SK-N-SH (cell line): ENCODE measurements around the gene SH3RF1. TPM values are rescaled to one million over a fixed set of nuclear protein-coding genes. Genes with fewer than 3 reads are reported as not detected.

Experiments
- CTCF ChIA-PET: fragments of 300-600, 350-600 bp; formaldehyde crosslinking; extraction: SDS; loops from one replicate; lab custom pipeline; 2021; lab: Yijun Ruan, JAX
- POLR2A ChIA-PET: fragments of 350-600 bp; sonication (Branson Sonifier 250); formaldehyde crosslinking; extraction: SDS; loops from one replicate; lab custom pipeline; 2020; ENCODE audit warnings: antibody characterized with exemption, inconsistent platforms; lab: Yijun Ruan, JAX
- DNase-seq: peaks from one replicate; pipeline ENCODE4 v3.0.0; 2012
- H2AFZ ChIP-seq: fragments of 200-600 bp; sonication (generic); 2 replicates; pipeline ENCODE4 v1.8.1; 2016; ENCODE audit warnings: antibody characterized with exemption, mild to moderate bottlenecking, low read depth
- H3F3A ChIP-seq: fragments of 200-600 bp; sonication (generic); replicated peaks from 2 replicates; pipeline ENCODE3; 2016; ENCODE audit warnings: antibody characterized with exemption, mild to moderate bottlenecking; ENCODE audit not compliant: insufficient read depth
- H3K27ac ChIP-seq, 2 experiments: fragments of 200-500 bp in 1 of 2; fragments of 200-600 bp in 1 of 2; sonication (Bioruptor generic) in 1 of 2; sonication (generic), shearing (Covaris generic) in 1 of 2; 2 replicates each; pipeline versions ENCODE4 v1.5.1 to v1.6.1; 2014 to 2016; ENCODE audit warnings: low read depth in 2 of 2, inconsistent platforms in 1 of 2, low read length in 1 of 2, mild to moderate bottlenecking in 1 of 2, mixed read lengths in 1 of 2
- H3K27me3 ChIP-seq: fragments of 200-600 bp; sonication (generic), shearing (Covaris generic); 2 replicates; pipeline ENCODE4 v1.6.1; 2016; ENCODE audit warnings: mixed run types; ENCODE audit not compliant: insufficient read depth
- H3K36me3 ChIP-seq, 2 experiments: fragments of 200-500 bp in 1 of 2; fragments of 200-600 bp in 1 of 2; sonication (Bioruptor generic) in 1 of 2; sonication (generic) in 1 of 2; replicated peaks in 1 of 2; 2 replicates each; pipeline versions ENCODE3 to v1.5.1; 2014 to 2016; ENCODE audit warnings: low read length in 1 of 2, mild to moderate bottlenecking in 1 of 2; ENCODE audit not compliant: insufficient read depth in 2 of 2, control insufficient read depth in 1 of 2
- H3K4me1 ChIP-seq, 2 experiments: fragments of 200-500 bp in 1 of 2; fragments of 200-600 bp in 1 of 2; sonication (Bioruptor generic) in 1 of 2; sonication (generic), shearing (Covaris generic) in 1 of 2; 2 replicates each; pipeline versions ENCODE4 v1.5.1 to v1.6.1; 2014 to 2016; ENCODE audit warnings: low read depth in 1 of 2, low read length in 1 of 2, mixed run types in 1 of 2; ENCODE audit not compliant: insufficient read depth in 2 of 2, control insufficient read depth in 1 of 2
- H3K4me2 ChIP-seq: fragments of 200-600 bp; sonication (generic), shearing (Covaris generic); 2 replicates; pipeline ENCODE4 v1.6.1; 2017; ENCODE audit warnings: mixed run types
- H3K4me3 ChIP-seq, 2 experiments: fragments of 200-500 bp in 1 of 2; fragments of 200-600 bp in 1 of 2; sonication (Bioruptor generic) in 1 of 2; sonication (generic), shearing (Covaris generic) in 1 of 2; 2 replicates each; pipeline versions ENCODE4 v1.5.1 to v1.8.1; 2014 to 2016; ENCODE audit warnings: low read depth in 2 of 2, inconsistent platforms in 1 of 2, low read length in 1 of 2, mild to moderate bottlenecking in 1 of 2, mixed read lengths in 1 of 2, moderate library complexity in 1 of 2
- H3K79me2 ChIP-seq: fragments of 200-600 bp; sonication (generic); 2 replicates; pipeline ENCODE4 v1.8.1; 2017; ENCODE audit warnings: mild to moderate bottlenecking; ENCODE audit not compliant: insufficient read depth
- H3K9ac ChIP-seq: fragments of 200-600 bp; sonication (generic); 2 replicates; pipeline ENCODE4 v1.6.1; 2017; ENCODE audit warnings: mixed run types
- H3K9me2 ChIP-seq: fragments of 200-600 bp; sonication (generic); 2 replicates; pipeline ENCODE4 v1.6.1; 2017; ENCODE audit warnings: mixed run types
- H3K9me3 ChIP-seq: fragments of 200-600 bp; sonication (generic); 2 replicates; pipeline ENCODE4 v1.6.1; 2017; ENCODE audit warnings: mixed run types, mild to moderate bottlenecking, moderate library complexity
- H4K20me1 ChIP-seq: fragments of 200-600 bp; sonication (generic); 2 replicates; pipeline ENCODE4 v1.6.1; 2017; ENCODE audit warnings: mild to moderate bottlenecking, mixed run types; ENCODE audit not compliant: insufficient read depth
- ELF1 ChIP-seq: IDR thresholded peaks from 2 replicates; pipeline ENCODE4 v1.4.0; 2012
- FOXJ3 ChIP-seq: sonication (generic); formaldehyde crosslinking; IDR thresholded peaks from 2 replicates; pipeline ENCODE4 v1.5.1; 2020; ENCODE audit warnings: mild to moderate bottlenecking, missing genetic modification reagents
- FOXM1 ChIP-seq: IDR thresholded peaks from 2 replicates; pipeline ENCODE4 v1.4.0; 2012; ENCODE audit warnings: low read depth, mild to moderate bottlenecking
- GATA2 ChIP-seq: sonication (generic); formaldehyde crosslinking; IDR thresholded peaks from 2 replicates; pipeline ENCODE4 v1.5.0; 2020; ENCODE audit warnings: mild to moderate bottlenecking, missing genetic modification reagents
- MAX ChIP-seq: IDR thresholded peaks from 2 replicates; pipeline ENCODE4 v1.4.0; 2012; ENCODE audit warnings: low read depth
- MXI1 ChIP-seq: IDR thresholded peaks from 2 replicates; pipeline ENCODE4 v1.6.1; 2012; ENCODE audit warnings: mild to moderate bottlenecking, low read depth, low read length, improper control_type of control experiment
- NFIC ChIP-seq: IDR thresholded peaks from 2 replicates; pipeline ENCODE4 v1.4.0; 2012; ENCODE audit warnings: borderline replicate concordance
- NRF1 ChIP-seq: IDR thresholded peaks from 2 replicates; pipeline ENCODE4 v1.6.1; 2012; ENCODE audit warnings: low read depth, mild to moderate bottlenecking, low read length
- PBX3 ChIP-seq: IDR thresholded peaks from 2 replicates; pipeline ENCODE4; 2012
- POLR2AphosphoS5 ChIP-seq: IDR thresholded peaks from 2 replicates; pipeline ENCODE4 v1.6.1; 2012; ENCODE audit warnings: low read depth, low read length
- TEAD4 ChIP-seq: IDR thresholded peaks from 2 replicates; pipeline ENCODE4 v1.4.0; 2012; ENCODE audit warnings: mild to moderate bottlenecking, borderline replicate concordance; ENCODE audit not compliant: insufficient read depth
- YY1 ChIP-seq: IDR thresholded peaks from 2 replicates; pipeline ENCODE4 v1.4.0; 2012; ENCODE audit warnings: low read depth, mild to moderate bottlenecking
- whole genome bisulfite sequencing: methylation state at CpG from one replicate; pipeline ENCODE4 v1.1.6; 2017; ENCODE audit warnings: low lambda C conversion rate; 5-methylcytosine and 5-hydroxymethylcytosine counted together
- polyA plus RNA-seq, 3 experiments: library from polyadenylated mRNA; depleted of rRNA; stranded (reverse); fragments of >200 nt; gene quantifications; 2 replicates each; pipeline ENCODE4 v1.2.3, GENCODE V29; 2012
- TF ChIP-seq, protein P1 (sequence below): fragments of 150-350 bp; IDR thresholded peaks from 2 replicates; pipeline ENCODE4 v1.6.1; 2017; ENCODE audit warnings: antibody characterized with exemption, low read length, low read depth, borderline replicate concordance
- TF ChIP-seq, protein P2 (sequence below): fragments of 200-600 bp; sonication (generic); IDR thresholded peaks from 2 replicates; pipeline ENCODE4 v1.6.1; 2017; ENCODE audit warnings: antibody characterized with exemption, mild to moderate bottlenecking, moderate library complexity

SH3RF1 gene
- polyA plus RNA-seq, 1 of the 3 experiments (the other 2 are of a cell fraction): 22.0 TPM

DNA sequence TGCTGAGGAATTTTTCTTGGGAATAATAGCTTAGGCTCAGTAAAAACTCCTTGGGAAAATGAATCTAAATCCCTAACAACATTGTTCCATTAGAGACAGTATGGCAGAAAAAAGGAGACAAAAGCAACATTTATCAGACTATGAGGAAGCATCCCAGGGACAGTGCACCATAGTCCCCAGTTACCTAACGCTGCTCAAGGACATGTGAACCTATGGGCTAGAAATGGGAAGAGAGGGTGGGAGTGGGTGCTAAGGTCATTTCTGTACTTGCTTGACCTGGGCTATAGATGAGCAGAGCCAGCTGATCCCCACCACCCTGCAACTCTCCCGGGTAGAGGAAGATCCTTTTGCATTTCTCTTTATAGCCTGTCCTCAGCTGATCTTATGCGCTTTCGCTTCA is 162.5 kb downstream of the SH3RF1 start (continued):
- TF ChIP-seq PBX3: no peak
- TF ChIP-seq TEAD4: no peak
- no peak for TF ChIP-seq MXI1
- TF ChIP-seq, all 33 proteins: peak for 0

DNA sequence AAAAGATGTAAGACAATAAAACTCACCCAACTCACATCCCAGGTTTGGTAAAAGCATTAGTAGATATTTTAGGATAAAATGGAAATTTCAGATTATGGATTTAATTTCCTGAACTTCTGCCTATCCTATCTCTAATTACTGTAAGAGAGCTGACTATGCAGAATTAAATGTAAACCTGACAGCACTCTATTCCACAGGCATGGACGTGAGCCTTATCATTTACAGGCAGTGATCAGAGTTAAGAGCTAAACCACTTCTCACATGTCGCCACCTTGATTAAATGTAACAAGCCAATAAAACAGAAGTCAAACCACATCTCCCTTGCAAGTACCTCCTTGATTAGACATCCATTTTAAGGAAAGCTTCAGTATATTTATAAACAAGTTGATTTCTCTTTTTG is 163.2 kb downstream of the SH3RF1 start:
- H3K4me3 ChIP-seq: no peak overlapping the region
- H3F3A ChIP-seq: no peaks in the 10 kb centered on the region
- no peaks in the 10 kb centered on the region for H3K9me3 ChIP-seq
- H3K4me2 ChIP-seq: no peak overlapping the region
- peaks cover 80% of the 10 kb centered on the region for H3K79me2 ChIP-seq
- CTCF ChIA-PET: no interaction called here
- H3K36me3 ChIP-seq: peaks cover 29 to 80% of the 10 kb centered on the region in 2 experiments
- no peak overlapping the region for H3K9ac ChIP-seq
- DNase-seq: no peak
- POLR2A ChIA-PET: no interaction called here
- peaks cover 5 to 16% of the 10 kb centered on the region in 2 experiments; a peak in 2 of 4 replicates for H3K4me1 ChIP-seq
- H3K27ac ChIP-seq: no peak overlapping the region
- TF ChIP-seq, protein P1, sequence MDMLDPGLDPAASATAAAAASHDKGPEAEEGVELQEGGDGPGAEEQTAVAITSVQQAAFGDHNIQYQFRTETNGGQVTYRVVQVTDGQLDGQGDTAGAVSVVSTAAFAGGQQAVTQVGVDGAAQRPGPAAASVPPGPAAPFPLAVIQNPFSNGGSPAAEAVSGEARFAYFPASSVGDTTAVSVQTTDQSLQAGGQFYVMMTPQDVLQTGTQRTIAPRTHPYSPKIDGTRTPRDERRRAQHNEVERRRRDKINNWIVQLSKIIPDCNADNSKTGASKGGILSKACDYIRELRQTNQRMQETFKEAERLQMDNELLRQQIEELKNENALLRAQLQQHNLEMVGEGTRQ: no peak
- no peak for TF ChIP-seq FOXM1
- no peak for TF ChIP-seq FOXJ3
- TF ChIP-seq, protein P2, sequence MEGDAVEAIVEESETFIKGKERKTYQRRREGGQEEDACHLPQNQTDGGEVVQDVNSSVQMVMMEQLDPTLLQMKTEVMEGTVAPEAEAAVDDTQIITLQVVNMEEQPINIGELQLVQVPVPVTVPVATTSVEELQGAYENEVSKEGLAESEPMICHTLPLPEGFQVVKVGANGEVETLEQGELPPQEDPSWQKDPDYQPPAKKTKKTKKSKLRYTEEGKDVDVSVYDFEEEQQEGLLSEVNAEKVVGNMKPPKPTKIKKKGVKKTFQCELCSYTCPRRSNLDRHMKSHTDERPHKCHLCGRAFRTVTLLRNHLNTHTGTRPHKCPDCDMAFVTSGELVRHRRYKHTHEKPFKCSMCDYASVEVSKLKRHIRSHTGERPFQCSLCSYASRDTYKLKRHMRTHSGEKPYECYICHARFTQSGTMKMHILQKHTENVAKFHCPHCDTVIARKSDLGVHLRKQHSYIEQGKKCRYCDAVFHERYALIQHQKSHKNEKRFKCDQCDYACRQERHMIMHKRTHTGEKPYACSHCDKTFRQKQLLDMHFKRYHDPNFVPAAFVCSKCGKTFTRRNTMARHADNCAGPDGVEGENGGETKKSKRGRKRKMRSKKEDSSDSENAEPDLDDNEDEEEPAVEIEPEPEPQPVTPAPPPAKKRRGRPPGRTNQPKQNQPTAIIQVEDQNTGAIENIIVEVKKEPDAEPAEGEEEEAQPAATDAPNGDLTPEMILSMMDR: no peak
- no peak for TF ChIP-seq YY1
- TF ChIP-seq NFIC: no peak
- TF ChIP-seq POLR2AphosphoS5: no peak
- no peak for TF ChIP-seq NRF1
- TF ChIP-seq GATA2: no peak
- TF ChIP-seq ELF1: no peak
- no peak for TF ChIP-seq MAX
- TF ChIP-seq PBX3: no peak
- no peak overlapping the region for H2AFZ ChIP-seq
- no peaks in the 10 kb centered on the region for H4K20me1 ChIP-seq
- 90% methylated on average over 2 of the region's 2 CpGs for WGBS
- H3K27me3 ChIP-seq: no peaks in the 10 kb centered on the region
- no peaks in the 10 kb centered on the region for H3K9me2 ChIP-seq
